Pancreas (tissue), 10 donors: ENCODE measurements around the gene ANKRD63. TPM values are rescaled to one million over a fixed set of nuclear protein-coding genes. Genes with fewer than 3 reads are reported as not detected.
A peak's percentile ranks its signal among the peaks of the same experiment; 100 is the strongest.

Source experiments
- ATAC-seq, 4 donors: fragments of 200-7000 bp; cut with Tn5 transposase; one replicate each; pipeline versions ENCODE4 v1.8.0 to v1.9.1; 2020; ENCODE audit warnings: mild to moderate bottlenecking in 4 of 4, moderate library complexity in 4 of 4
- DNase-seq, 6 donors: peaks; one replicate each; pipeline ENCODE4 v3.0.0-alpha.2; 2020
- FAIRE-seq: peaks from 2 replicates; lab custom pipeline; 2012; peaks lifted over from hg19 to GRCh38; lab: Jason Lieb, UNC
- H3K27ac ChIP-seq, 4 donors: fragments of 200-600 bp; sonication (generic); 1 replicate in 3 of 4; 2 replicates in 1 of 4; pipeline versions ENCODE4 v1.5.0 to v1.8.0; 2020
- H3K27me3 ChIP-seq, 4 donors: fragments of 200-600 bp; one replicate each; pipeline ENCODE4 v1.8.0; 2021
- H3K36me3 ChIP-seq, 3 donors: fragments of 200-600 bp; sonication (generic) in 1 of 3; one replicate each; pipeline versions ENCODE4 v1.5.0 to v1.8.0; 2020 to 2021
- H3K4me1 ChIP-seq, 3 donors: fragments of 200-600 bp; one replicate each; pipeline ENCODE4 v1.8.0; 2021
- H3K4me3 ChIP-seq, 4 donors: fragments of 200-600 bp; sonication (generic) in 2 of 4; one replicate each; pipeline versions ENCODE4 v1.5.0 to v1.8.0; 2020 to 2021
- H3K9me3 ChIP-seq, 4 donors: fragments of 200-600 bp; one replicate each; pipeline ENCODE4 v1.8.0; 2021
- WGBS, 2 donors: extraction: QIAGEN DNeasy Blood & Tissue Kit; methylation state at CpG; one replicate each; pipeline ENCODE4 v1.1.7; 2013; 5-methylcytosine and 5-hydroxymethylcytosine counted together
- intact Hi-C, 3 donors: fragments of 100-400 bp; cut with DNase I; formaldehyde crosslinking; loops; one replicate each; pipeline versions ENCODE4 v1.11.1 to v1.14.2; 2022
- polyA plus RNA-seq, 2 donors: library from polyadenylated mRNA; stranded (reverse); fragments of 200-250 nt; gene quantifications; one replicate each; pipeline ENCODE4 v1.2.3, GENCODE V29; 2013
- total RNA-seq, 6 donors: library from RNA; stranded (reverse); fragmentation: NEBNext Ultra II Directional in 4 of 6; extraction: Animal tissue kit (Norgen Biotek cat#: 25700) in 4 of 6; gene quantifications; one replicate each; pipeline versions ENCODE4 v1.2.1 to v1.2.4, GENCODE V29; 2021 to 2023
- TF ChIP-seq, protein P1 (sequence below), 4 donors: fragments of 200-600 bp; sonication (generic) in 3 of 4; IDR thresholded peaks; one replicate each; pipeline versions ENCODE4 v1.5.0 to v1.8.0; 2021; ENCODE audit warnings: antibody characterized with exemption in 4 of 4
- donor health status: healthy with polysubstance abuse.
- donor health status: DM: no; HTN: no; CAD: no; lungs with moderate emphysema.
- donor health status: DM: no; HTN: no; CAD: no.
- donor health status: control.
- donor health status: control.
- donor health status: Bipolar disorder and iron deficiency.
- donor health status: DM: yes; HTN: yes; CAD: no.
- donor health status: DM: no; HTN: no; CAD: no.
- donor health status: DM: no; HTN: no; CAD: no.
- donor health status: DM: yes; HTN: yes; CAD: no.

Gene ANKRD63
- total and polyA plus RNA-seq, 8 donors, result not detected

DNA sequence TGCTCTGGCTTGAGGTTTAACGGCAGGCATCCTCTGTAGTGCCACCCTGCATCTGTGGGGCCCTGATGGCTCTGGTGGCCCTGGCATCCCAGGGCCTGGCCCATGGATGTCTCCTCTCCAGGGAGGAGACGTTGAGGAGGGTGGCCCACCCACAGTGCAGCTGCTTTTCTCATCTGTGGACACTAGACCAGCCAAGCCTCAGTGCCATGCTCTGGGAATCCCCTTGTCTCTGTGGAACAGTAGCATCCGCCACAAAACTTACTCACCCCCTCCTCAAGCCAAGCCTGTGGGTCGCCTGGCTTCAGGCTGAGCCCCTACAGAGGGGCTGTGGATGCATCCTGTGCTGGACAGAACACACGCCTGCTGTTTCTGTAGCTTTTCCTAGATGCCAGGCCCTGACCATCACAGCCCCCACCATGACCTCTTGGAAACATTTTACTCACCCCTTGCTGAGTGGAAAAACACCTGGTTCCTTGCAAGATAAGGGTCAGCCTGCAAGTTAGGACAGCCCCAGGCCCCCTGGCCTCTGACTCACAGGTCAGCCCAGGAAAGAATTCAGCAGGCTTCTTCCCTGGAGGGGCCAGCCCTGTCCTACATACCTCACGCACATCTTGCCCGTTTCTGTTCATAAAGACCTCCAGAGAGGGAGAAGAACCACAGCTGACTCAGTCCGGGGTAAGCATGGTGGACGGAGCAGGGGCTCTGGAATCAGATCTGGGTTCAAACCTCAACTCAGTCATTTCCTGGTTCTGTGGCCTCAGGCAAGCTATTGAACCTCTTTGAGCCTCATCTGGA, 25.0 kb downstream of the ANKRD63 start:
- Histone ChIP-seq H3K9me3 (no peaks in the 10 kb centered on the region), H3K36me3 (no peaks in the 10 kb centered on the region), H3K27ac (no peak overlapping the region), H3K4me3 (no peak overlapping the region), H3K4me1 (peaks cover 0 to 10% (median 0%) of the 10 kb centered on the region in 3 donors), H3K27me3 (no peaks in the 10 kb centered on the region)
- 78 to 87% methylated on average over 9 of the region's 9 CpGs for WGBS, 2 donors
- TF ChIP-seq, protein P1, sequence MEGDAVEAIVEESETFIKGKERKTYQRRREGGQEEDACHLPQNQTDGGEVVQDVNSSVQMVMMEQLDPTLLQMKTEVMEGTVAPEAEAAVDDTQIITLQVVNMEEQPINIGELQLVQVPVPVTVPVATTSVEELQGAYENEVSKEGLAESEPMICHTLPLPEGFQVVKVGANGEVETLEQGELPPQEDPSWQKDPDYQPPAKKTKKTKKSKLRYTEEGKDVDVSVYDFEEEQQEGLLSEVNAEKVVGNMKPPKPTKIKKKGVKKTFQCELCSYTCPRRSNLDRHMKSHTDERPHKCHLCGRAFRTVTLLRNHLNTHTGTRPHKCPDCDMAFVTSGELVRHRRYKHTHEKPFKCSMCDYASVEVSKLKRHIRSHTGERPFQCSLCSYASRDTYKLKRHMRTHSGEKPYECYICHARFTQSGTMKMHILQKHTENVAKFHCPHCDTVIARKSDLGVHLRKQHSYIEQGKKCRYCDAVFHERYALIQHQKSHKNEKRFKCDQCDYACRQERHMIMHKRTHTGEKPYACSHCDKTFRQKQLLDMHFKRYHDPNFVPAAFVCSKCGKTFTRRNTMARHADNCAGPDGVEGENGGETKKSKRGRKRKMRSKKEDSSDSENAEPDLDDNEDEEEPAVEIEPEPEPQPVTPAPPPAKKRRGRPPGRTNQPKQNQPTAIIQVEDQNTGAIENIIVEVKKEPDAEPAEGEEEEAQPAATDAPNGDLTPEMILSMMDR (IDR thresholded peaks at IDR 0.05), result no peak
- no peak for FAIRE-seq
- intact Hi-C loops, result no loop called here
- DNase-seq, result peak in 1 of 6 donors; percentile 27
- no peak for ATAC-seq

DNA sequence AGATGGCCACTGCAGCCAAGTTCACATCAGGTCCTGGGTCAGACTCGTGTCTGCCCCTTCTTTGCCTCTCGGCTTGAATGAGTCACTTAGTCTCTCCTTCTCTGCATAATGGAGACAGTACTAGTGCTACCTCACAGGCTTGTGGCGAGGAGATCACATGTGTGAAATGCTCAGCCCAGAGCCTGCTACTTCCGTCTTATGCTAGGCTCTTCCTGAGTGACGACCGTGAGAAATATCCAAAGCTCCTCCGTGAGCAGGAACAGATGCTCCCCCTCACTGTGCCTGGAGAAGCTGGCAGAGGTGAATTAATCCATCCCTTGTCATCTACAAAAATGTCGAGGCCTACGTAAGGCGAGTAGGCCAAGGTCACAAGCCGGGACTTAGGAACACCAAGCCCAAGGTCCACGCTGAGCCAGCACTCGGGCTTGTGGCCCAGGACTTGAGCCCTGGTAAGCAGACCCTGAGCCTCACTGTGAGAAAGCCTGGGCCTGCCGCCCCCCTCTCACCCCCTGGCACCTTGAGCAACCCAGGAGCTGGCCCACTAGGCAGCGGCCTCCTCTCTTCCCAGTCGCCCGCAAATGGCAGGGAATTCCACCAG, 26.1 kb downstream of the ANKRD63 start:
- Histone ChIP-seq H3K27me3 (no peaks in the 10 kb centered on the region), H3K27ac (no peak overlapping the region), H3K36me3 (no peaks in the 10 kb centered on the region), H3K4me1 (peaks cover 0 to 10% (median 0%) of the 10 kb centered on the region in 3 donors), H3K4me3 (no peak overlapping the region), H3K9me3 (no peaks in the 10 kb centered on the region)
- 60 to 83% methylated on average over 17 of the region's 17 CpGs for WGBS, 2 donors
- TF ChIP-seq, protein P1 (IDR thresholded peaks at IDR 0.05), result no peak
- FAIRE-seq, result no peak
- peak in 2 of 6 donors; percentile 38 to 70 for DNase-seq
- ATAC-seq, result peak in 3 of 4 donors; percentile 31 to 51 (median 35)
- intact Hi-C loops, result no loop called here

DNA sequence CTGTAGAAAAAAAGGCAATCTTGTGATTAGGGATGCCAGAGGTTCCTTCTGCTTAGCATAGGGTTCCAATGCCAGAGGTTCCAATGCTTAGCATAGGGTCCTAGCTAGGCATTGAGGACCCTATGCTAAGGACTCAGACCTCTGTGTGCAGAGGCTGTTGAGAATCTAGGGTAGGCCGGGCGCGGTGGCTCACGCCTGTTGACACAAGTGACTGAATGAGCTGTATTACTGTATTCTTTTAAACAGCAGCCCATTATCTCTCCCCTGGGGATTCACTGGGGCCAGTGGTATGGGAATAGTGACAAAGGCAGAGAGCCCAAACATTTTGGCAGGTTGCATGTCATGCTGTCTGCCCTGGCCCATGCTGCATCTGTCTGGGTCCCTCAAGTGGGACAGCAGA, 27.8 kb downstream of the ANKRD63 start:
- Histone ChIP-seq H3K4me1 (peaks cover 0 to 10% (median 0%) of the 10 kb centered on the region in 3 donors), H3K9me3 (no peaks in the 10 kb centered on the region), H3K4me3 (no peak overlapping the region), H3K36me3 (no peaks in the 10 kb centered on the region), H3K27me3 (no peaks in the 10 kb centered on the region), H3K27ac (no peak overlapping the region)
- TF ChIP-seq, protein P1 (IDR thresholded peaks at IDR 0.05), result no peak
- intact Hi-C loops, result no loop called here
- 95 to 96% methylated on average over 4 of the region's 4 CpGs for WGBS, 2 donors
- FAIRE-seq (no peak), DNase-seq (peak in 1 of 6 donors; percentile 5), ATAC-seq (no peak)

DNA sequence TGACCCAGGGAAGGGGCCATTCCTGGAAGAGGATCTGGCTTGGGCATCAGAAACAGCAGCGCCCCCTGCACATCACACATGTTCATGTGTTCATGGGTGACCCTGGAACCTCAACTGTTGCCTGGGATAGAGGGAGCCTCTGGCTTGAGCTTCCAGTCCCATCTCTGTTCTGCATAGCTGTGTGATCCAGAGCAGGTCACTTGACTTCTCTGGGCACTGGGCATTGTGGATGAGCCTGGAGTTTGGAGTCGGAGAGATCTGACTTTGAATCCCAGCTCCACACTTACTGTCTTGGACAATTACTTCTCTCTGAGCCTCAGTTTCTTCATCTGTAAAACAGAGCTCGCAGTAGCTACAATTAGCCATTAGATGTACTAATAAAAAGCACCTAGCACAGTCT, 28.4 kb downstream of the ANKRD63 start:
- H3K4me3 ChIP-seq, result no peak overlapping the region
- ATAC-seq, result no peak
- DNase-seq, result peak in 1 of 6 donors; percentile 13
- no peaks in the 10 kb centered on the region for H3K9me3 ChIP-seq
- intact Hi-C loops, result no loop called here
- 95 to 96% methylated on average over 3 of the region's 3 CpGs for WGBS, 2 donors
- TF ChIP-seq, protein P1 (IDR thresholded peaks at IDR 0.05), result no peak
- H3K4me1 ChIP-seq, result peaks cover 0 to 10% (median 0%) of the 10 kb centered on the region in 3 donors
- H3K27ac ChIP-seq, result no peak overlapping the region
- no peaks in the 10 kb centered on the region for H3K27me3 ChIP-seq
- H3K36me3 ChIP-seq, result no peaks in the 10 kb centered on the region
- no peak for FAIRE-seq
